MCF 10A (cell line): Measurements from ENCODE around the gene BNIP2. TPM values are rescaled to one million over a fixed set of nuclear protein-coding genes. Genes with fewer than 3 reads are reported as not detected.

Experiments used
- BruUV-seq: library from RNA; stranded (reverse); fragments of 400-500 nt; replicated peaks from 2 replicates; lab custom pipeline; 2021; lab: Mats Ljungman, UMichigan
- CTCF ChIA-PET: fragments of 300-600 bp; sonication (Branson Sonifier 250); formaldehyde crosslinking; extraction: SDS; loops from one replicate; lab custom pipeline; 2021; ENCODE audit warnings: antibody characterized with exemption, inconsistent platforms; lab: Yijun Ruan, JAX
- POLR2A ChIA-PET: fragments of 300-600, 350-650 bp; sonication (Branson Sonifier 250); formaldehyde crosslinking; extraction: SDS; loops from one replicate; lab custom pipeline; 2020; ENCODE audit warnings: antibody characterized with exemption, inconsistent platforms; lab: Yijun Ruan, JAX
- DNase-seq: peaks from one replicate; pipeline ENCODE4 v3.0.0-alpha.2; 2018; ENCODE audit not compliant: unreplicated experiment
- H3K27ac Mint-ChIP-seq: one replicate; pipeline ENCODE4 v1.8.0; 2022; ENCODE audit warnings: mild to moderate bottlenecking, low read depth, mixed read lengths; ENCODE audit not compliant: unreplicated experiment
- H3K27me3 Mint-ChIP-seq: one replicate; pipeline ENCODE4 v1.8.0; 2022; ENCODE audit warnings: mixed read lengths; ENCODE audit not compliant: insufficient read depth, unreplicated experiment
- H3K36me3 Mint-ChIP-seq: one replicate; pipeline ENCODE4 v1.8.0; 2022; ENCODE audit warnings: mild to moderate bottlenecking, moderate library complexity, mixed read lengths; ENCODE audit not compliant: insufficient read depth, unreplicated experiment
- H3K4me1 Mint-ChIP-seq: one replicate; pipeline ENCODE4 v1.8.0; 2022; ENCODE audit warnings: mixed read lengths; ENCODE audit not compliant: insufficient read depth, unreplicated experiment
- H3K4me3 Mint-ChIP-seq: one replicate; pipeline ENCODE4 v1.8.0; 2022; ENCODE audit warnings: mild to moderate bottlenecking, moderate library complexity, mixed read lengths; ENCODE audit not compliant: unreplicated experiment
- H3K9me3 Mint-ChIP-seq: one replicate; pipeline ENCODE4 v1.8.0; 2022; ENCODE audit warnings: mixed read lengths; ENCODE audit not compliant: unreplicated experiment
- CTCF ChIP-seq: fragments of 200-600 bp; IDR thresholded peaks from one replicate; pipeline ENCODE4 v1.8.0; 2022; ENCODE audit warnings: antibody characterized with exemption, mild to moderate bottlenecking; ENCODE audit not compliant: unreplicated experiment
- intact Hi-C: fragments of 100-400 bp; cut with micrococcal nuclease; formaldehyde crosslinking; loops from 2 replicates; pipeline ENCODE4 v1.14.1; 2022
- total RNA-seq: library from RNA; stranded (reverse); gene quantifications from 2 replicates; pipeline ENCODE4 v1.2.3, GENCODE V29; 2022

Gene BNIP2
- total RNA-seq, 1 experiment from 2014 or later, result 91.5 TPM

GRCh38 chr15:59725151-59725486 lies 36.0 kb upstream of the BNIP2 start:
- no peak for DNase-seq
- intact Hi-C loops, result loop anchor here (1.0 to 2.0 kb wide), 2 partner anchors 456 to 601 kb away; no protein-coding TSS in a partner anchor
- Mint-ChIP-seq H3K27me3 (peaks cover 13% of the 10 kb centered on the region), H3K27ac (no peak overlapping the region), H3K36me3 (peaks cover 7% of the 10 kb centered on the region), H3K9me3 (no peaks in the 10 kb centered on the region), H3K4me3 (no peak overlapping the region), H3K4me1 (no peaks in the 10 kb centered on the region)
- no TSS peak for BruUV-seq
- CTCF ChIA-PET, result interaction anchor here (0.6 to 4.3 kb wide), 25 partner anchors 9 to 795 kb away, joined by 3 to 53 read pairs (median 4); no protein-coding TSS in a partner anchor
- POLR2A ChIA-PET, result interaction anchor here (0.5 to 4.8 kb wide), 9 partner anchors 27 to 695 kb away, joined by 3 to 25 read pairs (median 3); partner anchors contain the start of gene BNIP2
- no peak for TF ChIP-seq CTCF

- CTCF ChIA-PET, result interaction anchor here (0.6 to 4.3 kb wide), 22 partner anchors 11 to 691 kb away, joined by 3 to 53 read pairs (median 4); no protein-coding TSS in a partner anchor
- no peak for TF ChIP-seq CTCF
- intact Hi-C loops, result loop anchor here (1.0 to 2.0 kb wide), 2 partner anchors 33 to 457 kb away; no protein-coding TSS in a partner anchor
- Mint-ChIP-seq H3K4me3 (no peak overlapping the region), H3K9me3 (no peaks in the 10 kb centered on the region), H3K27me3 (no peaks in the 10 kb centered on the region), H3K27ac (no peak overlapping the region), H3K4me1 (no peaks in the 10 kb centered on the region), H3K36me3 (peaks cover 7% of the 10 kb centered on the region)
- POLR2A ChIA-PET, result interaction anchor here (0.6 to 4.8 kb wide), 8 partner anchors 14 to 602 kb away, joined by 3 to 25 read pairs (median 4); partner anchors contain the start of gene BNIP2
- DNase-seq, result peak; percentile 40
- no TSS peak for BruUV-seq
Measured at GRCh38 chr15:59723687-59724346, 34.7 kb upstream of the BNIP2 start.

DNA sequence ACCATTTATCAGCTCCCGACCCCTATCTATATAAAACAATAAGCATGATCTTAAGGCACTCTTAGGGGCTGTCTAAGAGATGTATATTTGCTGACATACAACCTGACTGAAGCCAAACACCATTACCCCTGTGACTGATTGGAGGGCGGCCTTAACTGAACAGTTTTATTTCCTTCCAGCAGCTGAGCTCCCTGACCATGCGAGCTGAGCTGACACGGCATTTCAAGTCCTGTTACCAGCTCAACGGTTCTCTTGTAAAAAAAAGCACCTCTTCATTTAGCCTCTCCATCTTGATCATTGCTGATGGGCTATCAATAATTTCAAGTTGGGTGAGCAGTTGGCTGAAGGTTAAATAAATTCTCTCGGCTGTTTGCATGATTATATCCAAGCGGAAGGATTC lies 33.4 kb upstream of the BNIP2 start:
- BruUV-seq, result no TSS peak
- ChIA-PET POLR2A (interaction anchor here (4.8 kb wide), 1 partner anchor 34 kb away, joined by 25 read pairs; the partner anchor contains the start of gene BNIP2), CTCF (interaction anchor here (0.6 to 4.3 kb wide), 6 partner anchors 12 to 604 kb away, joined by 3 to 34 read pairs (median 6); no protein-coding TSS in a partner anchor)
- no peak for TF ChIP-seq CTCF
- no peaks in the 10 kb centered on the region for H3K4me1 Mint-ChIP-seq
- no peak for DNase-seq
- intact Hi-C loops, result no loop called here
- H3K27me3 Mint-ChIP-seq, result no peaks in the 10 kb centered on the region
- H3K9me3 Mint-ChIP-seq, result no peaks in the 10 kb centered on the region
- no peak overlapping the region for H3K4me3 Mint-ChIP-seq
- H3K27ac Mint-ChIP-seq, result no peak overlapping the region
- peaks cover 7% of the 10 kb centered on the region for H3K36me3 Mint-ChIP-seq

GRCh38 chr15:59722037-59722436 lies 32.9 kb upstream of the BNIP2 start:
- DNase-seq, result no peak
- Mint-ChIP-seq H3K27ac (no peak overlapping the region), H3K36me3 (peaks cover 7% of the 10 kb centered on the region), H3K4me3 (no peak overlapping the region), H3K27me3 (no peaks in the 10 kb centered on the region), H3K4me1 (no peaks in the 10 kb centered on the region), H3K9me3 (no peaks in the 10 kb centered on the region)
- intact Hi-C loops, result no loop called here
- BruUV-seq, result no TSS peak
- ChIA-PET POLR2A (interaction anchor here (4.8 kb wide), 1 partner anchor 33 kb away, joined by 25 read pairs; the partner anchor contains the start of gene BNIP2), CTCF (interaction anchor here (0.6 to 4.3 kb wide), 4 partner anchors 13 to 605 kb away, joined by 3 to 34 read pairs (median 4); no protein-coding TSS in a partner anchor)
- TF ChIP-seq CTCF, result no peak
